Suprapubic skin (tissue), 3 donors: ENCODE results near the gene RD3L.

ENCODE experiments used
- CTCF ChIP-seq, 2 donors: fragments of 200-600 bp in 1 of 2; fragments of 450-650 bp in 1 of 2; sonication (generic) in 1 of 2; IDR thresholded peaks; one replicate each; pipeline ENCODE4 v1.5.1; 2016 to 2019; ENCODE audit warnings: antibody characterized with exemption in 2 of 2, mild to moderate bottlenecking in 1 of 2, moderate library complexity in 1 of 2
- POLR2A ChIP-seq, 2 donors: fragments of 450-650 bp; IDR thresholded peaks; one replicate each; pipeline ENCODE4 v1.6.1; 2017; ENCODE audit warnings: antibody characterized with exemption in 2 of 2, mild to moderate bottlenecking in 2 of 2, moderate library complexity in 2 of 2

- TF ChIP-seq CTCF (IDR thresholded peaks at IDR 0.05) = no peak
- TF ChIP-seq POLR2A (IDR thresholded peaks at IDR 0.05) = no peak
Observed at GRCh38 chr14:103899316-103899715, 43.0 kb downstream of the RD3L start.
